ENCODE results near the gene SOX11.

DNA sequence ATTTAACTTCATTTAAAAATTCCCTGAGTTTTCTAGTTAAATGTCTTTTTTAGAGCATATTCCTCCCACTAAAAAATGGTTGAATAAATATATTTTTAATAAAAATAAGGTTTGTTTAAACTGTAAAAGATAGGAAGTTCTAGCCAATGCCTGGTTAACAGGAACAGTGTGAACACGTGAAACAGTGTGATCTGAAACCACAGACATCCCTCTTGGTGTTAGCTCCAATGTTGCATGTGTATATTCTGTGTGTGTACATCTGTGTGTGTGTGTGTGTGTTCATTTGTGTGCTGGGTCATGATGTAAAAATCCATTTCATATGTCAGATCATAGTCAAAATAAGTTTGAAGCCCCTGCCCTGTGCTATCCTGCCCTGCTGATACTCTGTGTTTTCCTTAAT, 6.1 kb upstream of the SOX11 start:
- TF ChIP-seq CTCF (IDR thresholded peaks at IDR 0.05; ENCODE audit: insufficient read depth, low read length) (no peak), POLR2AphosphoS5 (IDR thresholded peaks at IDR 0.05; ENCODE audit: low read depth) (no peak), GABPA (IDR thresholded peaks at IDR 0.05; ENCODE audit: low read depth) (no peak)

Data from HL-60 (cell line).